Peyer's patch (tissue), 4 donors: Measurements from ENCODE around the gene CDH23. TPM values are rescaled to one million over a fixed set of nuclear protein-coding genes. Genes with fewer than 3 reads are reported as not detected.

Experiments
- DNase-seq, 3 donors: peaks; one replicate each; pipeline ENCODE4 v3.0.0-alpha.2; 2017 to 2019
- H3K27ac ChIP-seq, 4 donors: fragments of 200-600 bp; sonication (generic); one replicate each; pipeline ENCODE4 v1.5.1; 2016 to 2019
- H3K27me3 ChIP-seq, 2 donors: fragments of 200-600 bp; sonication (generic); one replicate each; pipeline ENCODE4 v1.5.1; 2019
- H3K36me3 ChIP-seq, 3 donors: fragments of 200-600 bp; sonication (generic); one replicate each; pipeline ENCODE4 v1.5.1; 2016 to 2019
- H3K4me1 ChIP-seq, 4 donors: fragments of 200-600 bp; sonication (generic); one replicate each; pipeline ENCODE4 v1.5.1; 2016 to 2019
- H3K4me3 ChIP-seq, 4 donors: fragments of 200-600 bp; sonication (generic); 1 replicate in 3 of 4; 2 replicates in 1 of 4; pipeline ENCODE4 v1.5.1; 2016 to 2019; ENCODE audit warnings: mild to moderate bottlenecking in 1 of 4
- H3K9me3 ChIP-seq, 4 donors: fragments of 200-600 bp; sonication (generic); one replicate each; pipeline ENCODE4 v1.5.1; 2016 to 2019; ENCODE audit warnings: mild to moderate bottlenecking in 1 of 4
- POLR2A ChIP-seq, 2 donors: fragments of 450-650 bp; IDR thresholded peaks; one replicate each; pipeline ENCODE4 v1.5.1; 2017; ENCODE audit warnings: antibody characterized with exemption in 2 of 2, mild to moderate bottlenecking in 2 of 2, moderate library complexity in 2 of 2
- total RNA-seq, 4 donors: library from RNA; depleted of rRNA; stranded (reverse); fragments of >200 nt; gene quantifications; one replicate each; pipeline ENCODE4 v1.1.0, GENCODE V29; 2016
- TF ChIP-seq, protein P1 (sequence below), 6 experiments: fragments of 450-650 bp in 4 of 6; fragments of 200-600 bp in 2 of 6; sonication (generic) in 1 of 6; IDR thresholded peaks; one replicate each; pipeline ENCODE4 v1.5.1; 2017 to 2019; ENCODE audit warnings: antibody characterized with exemption in 6 of 6, mild to moderate bottlenecking in 3 of 6, moderate library complexity in 1 of 6

Gene CDH23
- total RNA-seq, 4 donors from 2014 or later, result 3.2 to 9.9 (median 5.4) TPM

DNA sequence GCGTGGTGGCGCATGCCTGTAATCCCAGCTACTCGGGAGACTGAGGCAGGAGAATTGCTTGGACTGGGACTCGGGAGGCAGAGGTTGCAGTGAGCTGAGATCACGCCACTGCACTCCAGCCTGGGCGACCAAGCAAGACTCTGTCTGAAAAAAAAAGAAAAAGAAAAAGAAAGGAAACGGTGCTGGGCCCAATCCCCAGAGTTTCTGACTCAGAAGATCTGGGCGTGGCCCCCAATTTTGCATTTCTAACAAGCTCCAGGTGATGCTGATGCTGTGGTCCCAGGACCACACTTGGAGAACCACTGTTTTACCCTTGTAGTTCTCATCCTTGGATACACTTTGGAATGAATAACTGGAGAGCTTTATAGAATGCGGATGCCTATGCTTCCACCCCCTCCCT is 243.9 kb downstream of the CDH23 start:
- no peak for DNase-seq
- peaks cover 0 to 27% (median 5%) of the 10 kb centered on the region in 4 donors for H3K4me1 ChIP-seq
- TF ChIP-seq, protein P1, sequence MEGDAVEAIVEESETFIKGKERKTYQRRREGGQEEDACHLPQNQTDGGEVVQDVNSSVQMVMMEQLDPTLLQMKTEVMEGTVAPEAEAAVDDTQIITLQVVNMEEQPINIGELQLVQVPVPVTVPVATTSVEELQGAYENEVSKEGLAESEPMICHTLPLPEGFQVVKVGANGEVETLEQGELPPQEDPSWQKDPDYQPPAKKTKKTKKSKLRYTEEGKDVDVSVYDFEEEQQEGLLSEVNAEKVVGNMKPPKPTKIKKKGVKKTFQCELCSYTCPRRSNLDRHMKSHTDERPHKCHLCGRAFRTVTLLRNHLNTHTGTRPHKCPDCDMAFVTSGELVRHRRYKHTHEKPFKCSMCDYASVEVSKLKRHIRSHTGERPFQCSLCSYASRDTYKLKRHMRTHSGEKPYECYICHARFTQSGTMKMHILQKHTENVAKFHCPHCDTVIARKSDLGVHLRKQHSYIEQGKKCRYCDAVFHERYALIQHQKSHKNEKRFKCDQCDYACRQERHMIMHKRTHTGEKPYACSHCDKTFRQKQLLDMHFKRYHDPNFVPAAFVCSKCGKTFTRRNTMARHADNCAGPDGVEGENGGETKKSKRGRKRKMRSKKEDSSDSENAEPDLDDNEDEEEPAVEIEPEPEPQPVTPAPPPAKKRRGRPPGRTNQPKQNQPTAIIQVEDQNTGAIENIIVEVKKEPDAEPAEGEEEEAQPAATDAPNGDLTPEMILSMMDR (IDR thresholded peaks at IDR 0.05), result no peak
- no peak for TF ChIP-seq POLR2A (IDR thresholded peaks at IDR 0.05)
- no peak overlapping the region for H3K27ac ChIP-seq
- no peaks in the 10 kb centered on the region for H3K27me3 ChIP-seq
- H3K36me3 ChIP-seq, result no peaks in the 10 kb centered on the region
- no peak overlapping the region for H3K4me3 ChIP-seq
- H3K9me3 ChIP-seq, result no peaks in the 10 kb centered on the region

DNA sequence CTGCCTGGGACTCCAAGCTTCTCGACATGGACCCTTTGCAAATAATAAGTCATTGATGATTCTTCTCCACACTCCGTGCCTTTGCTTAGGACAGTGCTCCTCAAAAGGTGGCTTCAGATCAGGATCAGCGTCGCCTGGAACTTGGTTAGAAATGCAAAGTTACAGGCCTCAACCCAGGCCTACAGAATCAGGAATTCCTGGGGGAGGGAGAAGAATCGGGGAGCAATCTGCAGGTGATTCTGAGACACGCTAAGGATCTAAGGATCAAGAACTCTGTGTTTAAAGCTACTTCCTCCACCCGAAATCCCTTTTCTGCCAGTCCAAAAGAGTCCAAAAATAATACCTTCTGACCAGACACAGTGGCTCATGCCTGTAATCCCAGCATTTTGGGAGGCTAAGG is 244.7 kb downstream of the CDH23 start:
- Histone ChIP-seq H3K9me3 (no peaks in the 10 kb centered on the region), H3K27ac (no peak overlapping the region), H3K4me1 (peaks cover 0 to 27% (median 5%) of the 10 kb centered on the region in 4 donors), H3K4me3 (no peak overlapping the region), H3K36me3 (no peaks in the 10 kb centered on the region), H3K27me3 (no peaks in the 10 kb centered on the region)
- DNase-seq, result no peak
- TF ChIP-seq, protein P1 (IDR thresholded peaks at IDR 0.05), result no peak
- TF ChIP-seq POLR2A (IDR thresholded peaks at IDR 0.05), result no peak

DNA sequence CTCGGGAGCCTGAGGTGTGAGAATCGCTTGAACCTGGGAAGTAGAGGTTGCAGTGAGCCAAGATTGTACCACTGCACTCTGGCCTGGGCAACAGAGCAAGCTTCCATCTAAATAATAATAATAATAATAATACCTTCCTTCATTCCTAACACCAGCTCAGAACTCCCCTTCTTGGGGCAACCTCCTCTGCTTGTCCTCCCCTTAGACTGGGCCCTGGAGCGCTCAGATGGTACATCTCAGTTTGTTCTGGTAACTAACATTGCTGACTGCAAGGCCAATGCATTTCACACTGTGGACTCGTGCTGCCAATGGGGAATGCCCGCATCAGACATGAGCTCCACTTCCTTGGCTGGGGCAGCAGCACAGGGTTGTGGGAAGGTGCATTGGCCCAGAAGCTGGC is 245.3 kb downstream of the CDH23 start:
- peaks cover 0 to 27% (median 5%) of the 10 kb centered on the region in 4 donors for H3K4me1 ChIP-seq
- no peak overlapping the region for H3K4me3 ChIP-seq
- TF ChIP-seq POLR2A (IDR thresholded peaks at IDR 0.05), result no peak
- TF ChIP-seq, protein P1 (IDR thresholded peaks at IDR 0.05), result no peak
- DNase-seq, result no peak
- H3K9me3 ChIP-seq, result no peaks in the 10 kb centered on the region
- H3K36me3 ChIP-seq, result no peaks in the 10 kb centered on the region
- no peaks in the 10 kb centered on the region for H3K27me3 ChIP-seq
- no peak overlapping the region for H3K27ac ChIP-seq

DNA sequence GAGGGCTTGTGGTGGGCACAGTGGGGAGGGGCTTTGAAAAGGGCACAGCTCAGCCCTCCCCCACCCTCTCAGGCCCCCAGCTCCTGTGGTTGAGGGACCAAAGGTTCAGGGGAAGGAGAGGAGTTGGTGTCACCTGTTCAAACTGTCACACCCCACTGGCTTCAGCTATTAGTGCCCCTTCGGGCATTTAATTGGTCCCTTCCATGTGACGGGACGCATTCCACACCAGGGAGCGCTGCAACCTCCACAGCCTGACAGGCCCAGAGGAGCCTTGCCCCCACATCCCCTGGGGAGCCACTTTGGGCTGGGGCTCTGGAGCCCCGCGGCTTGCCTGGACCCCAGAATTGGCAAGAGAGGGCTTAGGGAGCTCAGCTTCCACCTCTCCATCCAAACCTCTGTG is 247.2 kb downstream of the CDH23 start:
- Histone ChIP-seq H3K4me3 (no peak overlapping the region), H3K27ac (no peak overlapping the region), H3K27me3 (no peaks in the 10 kb centered on the region), H3K9me3 (no peaks in the 10 kb centered on the region), H3K36me3 (no peaks in the 10 kb centered on the region), H3K4me1 (peaks cover 0 to 19% (median 5%) of the 10 kb centered on the region in 4 donors)
- no peak for DNase-seq
- TF ChIP-seq, protein P1 (IDR thresholded peaks at IDR 0.05), result peak in 2 of 6 experiments; percentile 15 to 18
- TF ChIP-seq POLR2A (IDR thresholded peaks at IDR 0.05), result no peak

DNA sequence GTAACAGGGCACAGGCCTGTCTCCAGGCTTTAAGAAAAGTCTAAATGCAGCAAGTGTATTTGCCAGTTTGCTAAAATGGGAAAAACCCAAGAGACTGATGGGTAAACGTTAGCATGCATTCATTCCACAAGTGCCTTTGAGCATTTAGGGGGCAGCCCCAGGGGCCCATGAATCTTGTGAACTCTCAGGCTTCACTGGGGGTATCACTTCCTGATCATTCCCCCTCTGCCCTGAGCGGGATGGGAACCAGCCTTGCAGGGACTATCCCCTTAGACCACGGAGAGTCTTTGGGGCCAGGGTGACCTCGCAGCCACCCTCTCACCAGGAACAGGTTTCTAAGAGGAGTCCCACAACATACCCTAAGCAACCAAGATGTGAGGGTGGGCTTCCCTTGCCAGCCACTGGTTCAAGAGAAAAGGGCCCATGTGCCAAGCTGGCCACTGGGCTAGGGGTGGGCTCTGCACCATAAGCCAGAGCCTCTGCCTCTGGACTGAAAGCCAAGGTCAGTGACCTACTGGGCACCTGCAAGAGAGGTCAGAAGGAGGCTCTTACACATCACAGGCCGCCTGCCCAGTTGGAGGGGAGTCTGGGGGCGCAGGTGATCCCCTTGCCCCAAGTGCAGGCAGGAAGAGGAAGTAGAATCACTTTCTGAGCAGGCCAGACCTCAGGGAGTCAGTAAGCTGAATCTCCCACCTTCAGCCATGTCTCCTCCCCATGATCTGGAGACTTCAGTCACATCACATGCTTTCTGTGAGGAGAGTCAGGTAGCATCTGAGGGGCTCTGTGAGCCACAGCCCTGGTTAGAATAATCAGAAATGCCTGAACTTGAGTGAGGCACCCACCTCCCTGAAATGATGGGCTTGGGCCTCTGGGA is 247.8 kb downstream of the CDH23 start:
- H3K4me1 ChIP-seq, result peaks cover 0 to 19% (median 3%) of the 10 kb centered on the region in 4 donors
- no peak overlapping the region for H3K4me3 ChIP-seq
- no peak for DNase-seq
- no peak for TF ChIP-seq POLR2A (IDR thresholded peaks at IDR 0.05)
- TF ChIP-seq, protein P1 (IDR thresholded peaks at IDR 0.05), result no peak
- H3K27ac ChIP-seq, result no peak overlapping the region
- H3K9me3 ChIP-seq, result no peaks in the 10 kb centered on the region
- H3K36me3 ChIP-seq, result no peaks in the 10 kb centered on the region
- no peaks in the 10 kb centered on the region for H3K27me3 ChIP-seq
